Activated CD4-positive, alpha-beta T cell treated with anti-CD3 and anti-CD28 coated beads for 4 hours (primary cell): Measurements from ENCODE around the gene RIPK4.

ENCODE experiments used
- DNase-seq, 2 donors: peaks; one replicate each; pipeline ENCODE4 v3.0.0-alpha.2; 2020

The RIPK4 gene

DNA sequence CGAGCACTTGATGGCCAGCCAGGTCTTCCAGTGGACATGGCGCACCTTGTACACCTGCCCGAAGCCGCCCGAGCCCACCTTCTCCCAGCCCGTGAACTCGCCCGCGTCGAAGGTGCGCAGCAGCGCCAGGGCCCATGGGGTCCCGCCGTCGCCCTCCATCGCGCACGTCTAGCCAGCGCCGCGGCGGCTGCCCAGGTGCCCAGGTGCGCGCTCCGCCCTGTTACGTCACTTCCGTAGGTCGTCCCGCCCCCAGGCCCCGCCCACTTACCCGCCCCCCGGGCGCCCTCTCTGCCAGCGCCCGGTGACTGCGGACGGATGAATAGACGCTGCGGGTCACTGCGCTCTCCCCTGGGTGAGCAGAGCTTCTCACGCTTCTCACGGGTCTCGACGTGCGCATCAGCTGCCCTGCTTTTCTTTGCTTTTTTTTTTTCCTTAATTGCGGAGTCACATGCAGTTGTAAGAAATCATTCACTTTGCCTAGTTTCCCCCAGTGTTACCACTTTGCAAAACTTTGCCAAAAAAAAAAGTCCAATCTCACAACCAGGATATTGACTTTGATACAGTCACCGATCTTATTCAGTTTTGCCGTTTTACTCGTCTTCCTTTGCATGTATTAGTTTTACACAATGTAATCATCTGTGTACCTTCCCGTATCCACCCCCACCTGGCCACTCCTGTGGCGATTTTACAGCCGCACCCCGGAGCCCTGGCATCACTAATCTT lies at the start of gene RIPK4:
Gene RIPK4 (minus strand): TSS at position 170 of the 723 bp plus-strand sequence. CDS start 11 bp downstream, at position 159.
- DNase-seq = peak; percentile 60

DNA sequence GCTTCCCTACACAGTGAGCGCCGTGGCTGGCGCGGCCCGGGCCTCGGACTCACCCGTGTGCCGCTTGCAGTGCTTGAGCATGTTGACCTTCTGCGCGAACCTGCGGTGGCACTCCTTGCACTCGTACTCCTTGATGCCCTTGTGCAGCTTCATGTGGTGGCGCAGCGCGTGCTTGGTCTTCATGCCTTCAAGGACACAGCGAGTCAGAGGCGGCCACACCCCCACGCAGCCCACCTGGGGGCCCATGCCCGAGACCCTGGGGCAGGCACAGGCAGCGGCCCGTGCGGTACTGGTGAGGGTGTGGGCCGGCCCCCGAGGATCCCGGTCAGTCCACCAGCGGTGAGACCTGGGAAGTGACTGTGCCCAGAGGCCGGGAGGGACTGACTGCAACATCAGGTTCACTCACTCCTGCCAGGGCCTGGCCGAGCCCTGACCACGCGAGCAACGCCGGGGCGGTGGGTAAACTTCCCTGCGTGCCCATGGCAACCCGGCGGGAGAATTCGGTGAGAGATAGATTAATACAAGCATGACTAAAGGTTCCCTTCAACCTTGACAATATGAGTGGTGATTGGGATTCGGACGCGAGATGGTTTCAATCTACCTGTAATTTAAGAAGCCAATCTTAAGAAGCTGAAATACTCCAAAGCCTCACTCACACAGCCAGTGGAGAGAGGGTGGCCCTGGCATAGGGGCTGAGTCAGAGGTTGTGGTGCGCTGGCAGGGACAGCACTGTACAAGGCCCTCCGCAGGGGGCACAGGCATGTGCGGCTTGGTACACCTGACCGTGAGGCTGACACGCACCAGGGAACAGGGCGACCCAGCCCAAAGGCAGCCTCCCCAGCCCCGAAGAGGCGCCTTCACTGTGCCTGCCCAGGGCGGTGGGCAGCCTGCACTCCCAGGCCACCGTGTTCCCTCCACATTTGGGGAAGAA lies 49.1 kb upstream of the RIPK4 start:
- DNase-seq = no peak

DNA sequence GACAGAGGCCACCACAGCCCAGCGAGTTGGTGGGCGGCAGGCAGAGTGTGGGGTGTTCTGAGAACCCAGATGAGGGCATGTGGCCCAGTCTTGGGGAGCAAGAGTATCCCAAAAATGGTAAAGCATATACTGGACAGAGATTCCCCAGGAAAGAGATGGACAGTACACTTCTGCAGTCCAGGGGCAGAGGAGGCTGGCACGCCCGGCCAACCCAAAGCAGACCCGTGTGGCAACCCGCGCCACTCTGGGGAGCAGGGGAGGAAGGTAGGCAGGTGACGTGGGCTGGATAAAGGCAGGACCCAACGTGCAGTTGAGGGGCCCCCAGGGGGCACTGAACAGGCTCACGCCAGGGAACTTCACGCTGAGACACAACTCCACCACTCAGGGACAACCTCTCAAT lies 46.4 kb upstream of the RIPK4 start:
- no peak for DNase-seq

DNA sequence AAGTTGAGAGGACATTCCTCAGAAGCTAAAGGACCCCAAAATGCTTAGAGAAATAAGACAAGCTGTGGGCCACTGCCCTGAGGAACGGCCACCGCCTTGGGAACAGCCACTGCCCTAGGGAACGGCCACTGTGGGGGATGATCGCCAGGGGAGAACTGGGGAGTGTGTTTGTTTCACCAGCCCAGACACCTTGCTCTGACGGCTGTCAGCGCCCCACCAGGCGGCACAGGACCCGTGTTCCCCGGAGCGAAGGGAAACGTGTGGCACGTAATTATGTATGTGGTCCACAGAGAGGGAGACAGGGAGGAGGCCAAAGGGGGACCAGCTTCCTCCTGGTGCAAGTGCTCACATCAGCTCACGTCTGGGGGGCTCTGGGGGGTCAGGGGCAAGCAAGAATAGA lies 45.8 kb upstream of the RIPK4 start:
- no peak for DNase-seq

DNA sequence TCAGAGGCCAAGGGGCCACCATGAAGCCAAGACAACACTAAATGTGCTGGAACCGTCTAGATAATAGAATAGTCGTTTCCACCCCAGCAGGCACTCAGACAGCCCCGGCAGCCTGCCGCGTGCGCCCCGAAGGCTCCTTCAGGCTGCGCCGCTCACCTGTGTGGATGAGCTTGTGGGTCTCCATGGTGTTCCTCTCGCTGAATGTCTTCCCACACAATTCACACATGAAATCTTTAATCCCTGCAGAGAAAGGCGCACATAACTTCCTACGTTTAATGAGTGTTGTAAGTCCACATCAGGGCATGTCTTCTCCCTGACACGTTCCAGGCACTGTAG lies 43.7 kb upstream of the RIPK4 start:
- no peak for DNase-seq

GRCh38 chr21:41809891-41810596 lies 43.2 kb upstream of the RIPK4 start:
- no peak for DNase-seq

DNA sequence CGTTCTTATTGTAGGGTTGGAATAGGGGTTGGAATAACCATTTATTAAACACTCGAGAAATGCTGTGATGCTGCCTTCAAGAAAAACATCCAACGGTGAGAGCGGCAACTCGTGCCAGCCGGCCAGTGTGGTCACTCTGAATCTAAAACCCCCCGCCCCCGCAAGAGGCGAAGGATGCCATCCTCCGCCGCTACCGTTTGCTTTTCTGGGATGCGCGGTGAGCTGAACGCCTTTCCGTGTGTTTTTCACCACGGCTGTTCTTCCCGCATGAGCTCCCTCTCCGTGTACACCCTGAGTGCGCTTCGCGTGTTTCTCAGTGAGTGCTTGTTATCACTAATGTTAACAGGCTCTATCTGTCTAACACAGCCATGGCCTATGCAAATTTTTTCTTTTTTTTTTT lies 42.0 kb upstream of the RIPK4 start:
- DNase-seq = no peak

DNA sequence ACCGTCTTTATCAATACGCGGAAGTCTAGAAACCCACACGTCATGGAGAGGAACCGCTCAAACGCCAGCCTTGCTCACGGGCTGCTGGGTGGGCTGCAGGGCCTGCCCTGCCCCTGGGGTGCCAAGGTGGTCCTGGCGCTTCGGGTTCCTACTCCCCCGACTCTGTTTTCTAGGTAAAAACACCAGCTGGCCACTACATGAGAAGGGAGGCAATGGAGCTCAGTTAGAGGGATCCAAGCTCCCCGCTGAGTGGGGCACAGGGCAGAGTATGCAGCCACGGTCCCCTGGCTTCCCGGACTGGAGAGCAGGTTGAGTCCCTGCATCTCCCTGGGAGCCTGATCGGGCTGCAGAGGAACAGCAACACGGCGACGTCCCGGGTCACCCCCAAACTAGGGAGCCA lies 41.2 kb upstream of the RIPK4 start:
- no peak for DNase-seq

DNA sequence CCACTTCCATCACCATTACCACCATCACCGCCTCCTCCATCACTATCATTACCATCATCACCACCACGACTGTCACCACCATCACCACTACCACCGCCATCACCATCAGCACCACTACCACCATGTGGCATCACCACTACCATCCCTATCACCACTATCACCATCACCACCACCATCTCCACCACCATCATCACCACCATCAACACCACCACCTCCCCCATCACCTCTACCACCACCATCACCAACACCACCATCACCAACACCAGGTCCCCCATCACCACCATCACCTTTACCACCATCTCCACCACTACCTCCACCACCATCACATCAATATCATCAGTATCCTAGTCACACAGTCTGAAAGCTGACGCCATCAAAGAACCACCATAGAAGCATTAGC lies 39.9 kb upstream of the RIPK4 start:
- no peak for DNase-seq

DNA sequence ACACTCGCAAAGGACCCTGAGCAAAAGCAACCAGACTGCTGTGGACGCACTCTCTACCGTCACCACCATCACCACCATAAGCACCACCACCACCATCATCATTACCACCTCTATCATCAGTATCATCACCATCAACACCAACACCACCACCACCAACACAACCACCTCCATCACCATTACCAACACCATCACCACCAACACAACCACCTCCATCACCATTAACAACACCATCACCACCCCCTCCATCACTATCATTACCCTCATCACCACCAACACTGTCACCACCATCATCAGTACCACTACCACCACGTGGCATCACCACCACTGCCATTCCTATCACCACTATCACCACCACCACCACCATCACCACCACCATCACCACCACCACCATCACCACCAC lies 38.8 kb upstream of the RIPK4 start:
- DNase-seq = no peak

DNA sequence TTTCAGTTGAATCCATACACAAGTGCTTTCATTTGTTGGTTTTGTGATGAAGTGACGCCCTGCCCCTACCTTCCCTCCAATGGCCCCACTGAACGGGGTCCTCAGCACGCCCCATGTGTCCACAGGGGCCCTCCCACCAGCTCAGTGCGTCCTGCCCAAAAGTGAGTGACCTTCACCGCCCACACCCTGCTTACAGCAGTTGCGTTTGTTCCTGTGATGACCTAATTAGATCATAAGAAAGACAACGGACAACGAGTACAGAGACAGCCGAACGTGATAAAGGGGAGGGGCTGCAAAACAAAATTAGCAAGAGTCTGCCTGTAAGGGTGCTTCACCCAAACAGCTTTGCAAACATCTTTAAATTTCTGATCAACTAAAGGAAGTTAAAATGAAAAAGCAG lies 38.2 kb upstream of the RIPK4 start:
- no peak for DNase-seq

DNA sequence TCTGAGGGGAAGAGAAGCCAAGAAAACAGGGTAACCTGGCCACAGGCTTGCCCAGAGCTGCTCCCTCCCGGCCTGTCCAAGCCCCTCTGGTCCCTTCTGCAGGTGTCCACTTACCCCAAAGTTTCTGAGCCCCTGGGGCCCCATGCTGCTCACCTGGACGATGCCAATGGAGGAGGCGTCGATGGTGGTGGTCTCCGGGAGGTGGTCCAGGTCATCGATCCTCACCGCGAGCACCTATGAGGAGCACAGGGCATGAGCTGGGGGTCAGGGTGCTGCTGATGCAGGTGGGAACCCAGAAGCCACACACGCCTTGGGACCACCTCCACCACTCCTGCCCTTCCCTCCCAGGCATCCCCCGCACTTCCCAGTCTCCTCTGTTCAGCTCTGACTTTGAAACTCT lies 37.5 kb upstream of the RIPK4 start:
- DNase-seq = no peak

DNA sequence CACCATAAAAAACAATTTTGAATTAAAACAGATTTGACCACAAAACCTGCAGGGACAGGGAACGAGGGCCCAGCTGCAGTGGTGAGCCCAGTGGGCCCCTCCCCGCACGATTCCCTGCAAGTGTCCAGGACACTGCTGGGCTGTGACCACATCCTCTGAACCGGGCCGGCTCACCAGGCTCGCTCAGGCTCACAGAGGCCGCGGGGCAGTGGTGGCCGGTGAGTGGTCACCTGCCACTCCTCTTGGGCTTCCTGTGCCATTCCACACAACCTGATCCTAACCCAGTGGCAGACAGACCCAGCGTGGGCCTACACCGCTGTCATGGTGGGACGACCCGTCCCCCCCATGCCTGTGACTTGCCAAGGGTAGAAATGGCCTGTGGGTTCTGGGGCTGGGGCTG lies 36.5 kb upstream of the RIPK4 start:
- no peak for DNase-seq

GRCh38 chr21:41802684-41803083 lies 35.8 kb upstream of the RIPK4 start:
- no peak for DNase-seq

- no peak for DNase-seq
Observed at GRCh38 chr21:41802198-41802584, 35.3 kb upstream of the RIPK4 start.

- no peak for DNase-seq
Observed at GRCh38 chr21:41801321-41802197, 34.7 kb upstream of the RIPK4 start.

DNA sequence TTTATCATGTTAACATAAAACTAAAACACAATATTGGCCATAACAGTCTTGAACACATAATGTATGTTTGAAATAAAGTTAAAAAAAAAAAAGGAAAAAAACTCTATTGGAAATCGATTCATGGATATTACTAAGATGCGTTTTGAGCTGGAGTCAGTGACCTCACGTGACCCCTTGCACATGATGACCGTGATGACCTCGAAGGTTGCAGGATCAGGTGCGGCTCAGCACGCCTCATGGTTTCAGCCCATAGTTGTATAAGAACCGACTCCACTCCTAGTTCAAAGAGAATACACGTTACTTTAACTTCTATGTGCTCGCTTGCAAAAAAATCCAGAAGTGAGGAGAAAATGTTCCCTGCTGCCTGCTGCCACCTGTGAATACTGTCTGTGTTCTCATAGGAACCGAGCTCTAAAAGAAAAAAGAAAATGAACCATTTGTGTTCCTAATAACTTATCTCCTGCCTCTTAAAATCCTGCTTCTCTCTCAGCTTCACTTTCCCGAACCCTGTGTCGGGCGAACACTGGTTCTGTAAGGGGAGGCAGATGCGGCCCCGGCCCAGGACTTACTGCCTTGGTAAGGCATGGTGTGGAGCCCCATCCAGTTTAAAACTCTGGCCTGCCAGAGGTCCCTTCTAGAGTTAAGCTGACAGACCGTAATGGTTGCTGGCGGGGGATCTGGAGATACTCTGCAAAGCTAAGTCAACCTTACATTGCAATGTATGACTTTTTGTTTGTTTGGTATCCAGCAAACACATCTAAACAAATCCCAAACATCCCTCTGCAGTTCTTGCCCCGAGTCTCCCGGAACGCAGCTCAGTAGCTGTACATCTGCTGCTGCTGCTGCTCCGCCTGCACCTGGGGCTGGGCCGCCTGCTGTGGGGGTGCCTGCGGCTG lies 33.8 kb upstream of the RIPK4 start:
- DNase-seq = no peak

- no peak for DNase-seq
Observed at GRCh38 chr21:41799763-41800162, 32.9 kb upstream of the RIPK4 start.

DNA sequence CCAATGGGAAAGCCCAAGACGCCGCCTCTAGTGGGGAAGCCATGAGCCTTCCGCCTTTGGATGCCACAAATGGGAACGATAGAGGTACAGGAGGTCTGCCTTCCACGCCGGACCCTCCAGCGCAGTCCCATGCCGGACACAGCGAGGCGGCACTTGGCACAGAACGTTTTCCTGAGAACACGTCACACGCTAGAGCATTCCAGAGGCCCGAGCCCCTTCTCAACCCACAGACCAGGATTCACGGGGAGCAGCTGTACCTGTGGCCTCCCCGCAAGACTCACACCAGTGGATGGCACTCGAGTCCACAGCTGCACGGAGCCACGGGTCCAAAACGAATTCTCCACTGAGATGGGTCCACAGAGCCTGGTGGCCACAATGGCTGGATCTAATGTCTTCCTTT lies 31.5 kb upstream of the RIPK4 start:
- DNase-seq = no peak

DNA sequence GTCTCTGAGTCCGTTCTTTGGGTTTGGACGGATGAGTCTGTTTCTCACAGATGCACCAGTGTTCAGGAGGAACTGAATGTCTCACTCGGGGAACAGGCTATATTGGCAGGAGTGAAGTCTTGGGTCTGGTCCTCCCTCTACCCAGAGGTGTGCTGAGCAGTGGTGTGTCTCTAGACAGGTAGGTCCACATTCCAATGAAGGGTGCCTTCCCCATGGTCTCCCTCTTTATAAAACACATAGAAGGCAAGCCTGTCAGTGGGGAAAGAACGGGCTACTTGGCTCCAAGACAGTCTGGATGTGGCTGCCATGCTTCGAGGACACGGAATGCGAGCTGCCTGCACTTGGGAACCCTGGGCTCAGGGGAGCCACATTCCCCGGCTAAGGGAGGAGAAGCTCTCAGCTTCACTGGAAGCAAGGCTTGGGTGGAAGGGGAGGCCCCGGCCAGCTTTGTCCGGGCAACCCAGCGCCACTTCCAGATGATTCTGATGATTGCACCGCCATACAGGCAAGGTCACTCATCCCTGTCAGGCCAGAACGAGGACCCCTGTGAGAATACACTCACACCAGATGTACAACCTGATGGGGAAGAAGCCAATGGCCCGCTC lies 29.7 kb upstream of the RIPK4 start:
- DNase-seq = no peak

DNA sequence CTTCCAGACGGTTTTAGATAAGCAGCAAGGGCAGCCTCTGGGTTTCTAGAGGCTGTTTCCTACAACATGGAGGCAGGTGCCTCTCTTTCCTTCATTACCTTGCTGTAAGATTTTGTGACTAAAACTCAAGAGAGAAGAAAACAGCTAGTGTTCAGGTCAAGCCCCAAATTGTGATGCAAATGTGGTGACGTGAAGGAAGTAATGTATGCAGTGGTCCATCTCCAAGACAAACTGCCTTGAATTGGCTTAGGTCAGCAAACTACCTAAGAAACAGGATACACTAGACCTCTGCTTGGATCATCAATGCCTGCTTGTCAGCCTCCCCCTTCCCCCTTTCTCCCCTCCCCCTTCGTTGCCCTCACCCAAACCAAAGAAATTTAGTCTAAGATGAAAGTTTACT lies 28.9 kb upstream of the RIPK4 start:
- DNase-seq = no peak
